Measurements from ENCODE around the gene MAP1LC3A.

Gene MAP1LC3A

GRCh38 chr20:34530342-34530741, 28.2 kb upstream of the MAP1LC3A start:
- no peak for DNase-seq

GRCh38 chr20:34531608-34532265, 26.8 kb upstream of the MAP1LC3A start:
- no peak for DNase-seq

GRCh38 chr20:34532320-34532719, 26.2 kb upstream of the MAP1LC3A start:
- DNase-seq: no peak

DNA sequence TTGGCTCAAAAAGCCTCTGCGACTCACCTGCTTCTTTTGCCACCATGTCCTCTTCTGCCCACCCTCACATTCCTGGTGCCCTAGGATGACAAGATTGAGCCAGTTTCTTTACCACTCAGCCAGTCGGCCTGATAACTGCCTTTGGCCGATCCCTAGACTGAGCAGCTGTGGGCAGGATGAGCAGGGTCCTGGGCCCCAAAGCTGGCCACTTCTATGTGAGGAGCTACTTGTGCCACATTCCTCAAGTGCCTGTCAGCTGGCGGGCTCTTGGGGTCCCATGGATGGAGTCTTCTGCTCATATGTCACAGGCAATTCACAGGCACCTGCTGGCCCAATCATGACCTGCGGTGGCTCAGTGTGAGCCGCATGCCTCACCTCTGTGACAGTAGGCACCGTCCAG, 25.8 kb upstream of the MAP1LC3A start:
- DNase-seq: no peak

DNA sequence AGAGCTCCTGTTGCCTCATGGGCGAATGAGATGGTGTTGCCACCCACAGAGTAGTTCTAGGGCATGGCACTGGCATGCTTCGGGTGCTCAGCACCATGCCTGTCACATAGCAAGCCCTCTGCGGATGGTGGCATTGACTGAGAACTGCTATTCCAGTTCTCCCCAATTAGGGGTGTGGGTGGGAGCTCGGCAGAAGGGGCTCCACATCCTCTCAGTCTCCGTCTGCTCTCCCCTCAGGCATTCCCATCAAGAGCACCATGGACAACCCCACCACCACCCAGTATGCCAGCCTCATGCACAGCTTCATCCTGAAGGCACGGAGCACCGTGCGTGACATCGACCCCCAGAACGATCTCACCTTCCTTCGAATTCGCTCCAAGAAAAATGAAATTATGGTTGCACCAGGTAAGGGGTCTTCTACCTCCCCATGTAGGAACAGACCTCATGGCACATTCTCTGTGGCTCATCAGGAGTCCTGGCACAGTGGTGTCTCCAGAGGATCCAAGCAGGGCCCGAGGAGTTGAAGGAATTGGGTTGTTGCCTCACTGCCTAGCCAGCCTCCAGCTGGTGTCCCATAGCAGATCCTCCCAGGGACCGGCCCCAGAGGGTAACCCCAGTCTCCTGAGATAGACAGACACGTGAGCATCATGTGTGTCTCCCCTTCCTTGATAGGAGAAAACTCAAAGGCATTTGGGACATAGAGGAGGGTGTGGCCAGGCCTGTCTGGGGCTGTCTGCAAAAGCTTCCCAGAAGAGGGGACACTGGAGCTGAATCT, 23.9 kb upstream of the MAP1LC3A start:
- no peak for DNase-seq

- no peak for DNase-seq
Measured at GRCh38 chr20:34535301-34535840, 23.1 kb upstream of the MAP1LC3A start.

DNA sequence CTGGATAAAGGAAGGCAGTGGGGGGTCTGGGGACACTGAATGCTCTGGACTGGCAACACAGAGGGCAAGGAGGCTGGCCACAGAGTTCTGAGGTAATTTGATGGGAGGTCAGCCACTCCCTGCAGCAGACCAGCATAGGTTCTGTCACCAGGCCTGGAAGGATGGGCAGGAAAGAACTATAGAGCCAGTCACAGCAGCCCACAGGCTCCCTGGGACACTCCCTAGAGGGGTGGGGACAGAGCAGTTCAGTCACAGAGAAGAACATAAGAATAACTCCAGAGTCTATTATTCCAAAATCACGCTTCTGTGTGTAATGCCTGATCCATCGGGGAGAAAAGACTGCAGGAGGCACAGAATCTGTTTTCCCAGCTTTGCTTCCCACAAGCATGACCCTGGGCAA, 22.7 kb upstream of the MAP1LC3A start:
- no peak for DNase-seq

- no peak for DNase-seq
Measured at GRCh38 chr20:34536798-34537394, 21.6 kb upstream of the MAP1LC3A start.

- no peak for DNase-seq
Measured at GRCh38 chr20:34537651-34538050, 20.9 kb upstream of the MAP1LC3A start.

GRCh38 chr20:34538671-34539123, 19.8 kb upstream of the MAP1LC3A start:
- peak; percentile 3 for DNase-seq

DNA sequence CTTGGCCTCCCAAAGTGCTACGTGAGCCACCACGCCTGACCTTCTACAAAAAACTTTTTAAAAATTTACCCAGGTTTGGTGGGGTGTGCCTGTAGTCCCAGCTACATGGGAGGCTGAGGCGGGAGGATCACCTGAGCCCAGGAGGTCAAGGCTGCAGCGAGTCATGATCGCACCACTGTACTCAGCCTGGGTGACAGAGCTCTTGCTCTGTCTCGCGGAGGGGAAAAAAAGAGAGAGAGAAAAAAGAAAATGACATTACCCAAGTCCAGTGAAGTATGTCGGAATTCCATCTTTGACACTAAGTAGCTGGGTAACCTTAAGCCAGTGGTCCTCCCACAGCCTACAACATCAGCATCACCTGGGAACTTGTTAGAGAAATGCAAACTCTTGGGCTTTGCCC, 18.8 kb upstream of the MAP1LC3A start:
- DNase-seq: no peak

- no peak for DNase-seq
Measured at GRCh38 chr20:34540596-34541263, 17.8 kb upstream of the MAP1LC3A start.

- no peak for DNase-seq
Measured at GRCh38 chr20:34541264-34541901, 17.1 kb upstream of the MAP1LC3A start.

DNA sequence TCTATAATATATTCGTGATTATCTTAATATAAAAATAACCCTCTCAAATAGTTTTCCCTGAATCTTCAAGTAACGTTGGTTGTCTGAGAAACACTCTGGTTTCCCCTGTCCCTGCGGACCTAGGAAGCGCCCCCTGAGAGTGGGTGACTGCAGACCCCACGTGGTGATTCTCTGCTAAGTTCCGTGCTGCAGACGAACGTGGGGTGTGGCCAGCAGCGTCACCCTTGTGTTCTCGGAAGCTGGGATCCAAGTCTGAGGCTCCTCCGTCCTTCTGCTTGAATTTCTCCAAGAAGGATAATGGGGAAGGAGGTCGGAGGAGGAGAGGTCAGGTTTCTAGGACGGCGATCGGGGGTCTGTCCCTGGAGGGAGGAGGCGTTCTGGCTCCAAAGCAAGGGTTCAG, 16.6 kb upstream of the MAP1LC3A start:
- no peak for DNase-seq

GRCh38 chr20:34542439-34542838, 16.1 kb upstream of the MAP1LC3A start:
- no peak for DNase-seq

GRCh38 chr20:34543463-34544056, 15.0 kb upstream of the MAP1LC3A start:
- DNase-seq: no peak

DNA sequence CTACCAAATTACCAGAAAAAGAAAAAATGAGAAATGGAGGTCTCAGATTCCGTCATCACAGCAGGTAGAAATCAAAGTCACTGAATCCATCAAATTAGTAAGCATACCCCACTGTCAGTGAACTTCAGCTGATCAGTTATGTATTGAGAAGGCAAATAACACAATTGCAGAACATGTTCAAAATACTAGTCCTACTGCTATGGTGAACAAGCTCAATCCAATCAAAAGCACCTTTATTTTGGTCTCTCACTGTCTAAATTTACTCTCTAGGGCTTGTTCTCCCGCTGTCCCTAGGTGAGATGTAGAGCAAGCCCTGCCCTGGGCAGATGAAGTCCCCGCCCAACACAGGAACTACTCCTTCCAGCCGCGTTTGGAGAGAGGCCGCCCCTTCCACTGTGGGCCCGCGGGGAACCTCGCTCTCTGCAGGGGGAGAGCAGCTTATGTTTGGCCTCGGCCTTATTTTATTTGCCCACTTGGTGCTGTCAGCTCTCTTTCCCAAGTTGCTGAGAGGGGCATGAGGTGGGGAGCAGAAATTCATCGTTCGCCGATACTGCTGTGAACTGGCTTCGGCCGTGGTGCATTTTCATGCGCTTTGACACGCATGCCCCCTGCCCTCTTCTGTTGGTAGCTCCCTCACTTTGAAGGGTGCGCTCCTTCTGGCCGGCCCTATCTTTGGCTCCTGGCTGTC, 14.3 kb upstream of the MAP1LC3A start:
- no peak for DNase-seq

- DNase-seq: peak; percentile 64
Measured at GRCh38 chr20:34546751-34547181, 11.8 kb upstream of the MAP1LC3A start.

DNA sequence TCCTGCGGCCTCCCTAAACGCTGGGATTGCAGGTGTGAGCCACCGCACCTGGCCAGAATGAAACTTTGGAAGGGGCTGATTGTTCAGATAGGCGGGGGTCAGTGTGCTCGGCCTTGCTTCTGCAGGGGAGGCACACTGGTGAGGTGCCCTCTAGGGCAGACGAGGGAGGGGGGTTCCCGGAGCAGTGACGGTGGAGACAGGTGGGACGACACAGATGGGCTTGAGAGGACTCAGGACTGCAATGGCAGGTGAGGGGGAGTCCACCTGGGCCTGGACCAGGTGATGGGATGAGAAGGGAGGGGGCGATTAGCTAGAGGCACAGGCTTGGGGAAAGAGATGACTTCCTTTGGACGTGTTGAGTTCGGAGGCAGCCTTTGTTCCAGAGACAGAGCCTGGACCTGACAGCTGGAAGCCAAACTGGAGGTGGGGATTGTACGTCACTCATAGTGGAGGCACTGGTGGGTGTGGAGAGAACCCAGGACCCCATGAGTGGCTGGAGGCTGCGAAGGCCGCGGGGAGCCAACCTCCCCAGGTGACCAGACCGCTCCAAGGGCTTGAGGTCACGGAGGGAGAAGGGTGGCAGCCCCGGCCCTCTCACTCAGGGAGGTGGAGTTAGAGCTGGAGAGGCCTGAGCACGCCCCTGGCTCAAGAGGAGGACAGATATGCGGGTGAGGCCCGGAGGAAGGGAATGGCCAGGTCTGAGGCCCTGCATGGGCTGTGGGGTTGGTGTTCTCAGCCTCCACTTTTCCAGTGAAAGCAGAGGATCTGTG, 10.5 kb upstream of the MAP1LC3A start:
- no peak for DNase-seq

GRCh38 chr20:34549291-34549928, 9.1 kb upstream of the MAP1LC3A start:
- peak; percentile 18 for DNase-seq
